K562 (cell line): ENCODE data around the gene GRIK1. TPM values are rescaled to one million over a fixed set of nuclear protein-coding genes. Genes with fewer than 3 reads are reported as not detected.

Source experiments
- ATAC-seq: fragments of 200-7000 bp; cut with Tn5 transposase; 3 replicates; pipeline ENCODE4 v1.9.1; 2020; ENCODE audit warnings: moderate library complexity
- BruUV-seq: library from RNA; stranded (reverse); fragments of 400-500 nt; replicated peaks from 2 replicates; lab custom pipeline; 2021; lab: Mats Ljungman, UMichigan
- CTCF ChIA-PET: fragments of 300-600 bp; formaldehyde crosslinking; extraction: SDS; loops from one replicate; lab custom pipeline; 2021; ENCODE audit warnings: low intra/inter-chr PET ratio; lab: Yijun Ruan, JAX
- POLR2A ChIA-PET: fragments of 300-600, 350-650 bp; sonication (Branson Sonifier 250); formaldehyde crosslinking; extraction: SDS; loops from one replicate; lab custom pipeline; 2021; ENCODE audit warnings: antibody characterized with exemption, inconsistent platforms; lab: Yijun Ruan, JAX
- DNase-seq, 4 experiments: peaks; one replicate each; pipeline versions ENCODE4 v3.0.0 to v3.0.0-alpha.2; 2011 to 2018; ENCODE audit warnings: low spot score in 3 of 4, mixed read lengths in 3 of 4; ENCODE audit errors: extremely low read depth in 1 of 4
- FAIRE-seq: peaks from 2 replicates; lab custom pipeline; 2011; peaks lifted over from hg19 to GRCh38; lab: Jason Lieb, UNC
- H2AFZ ChIP-seq: 2 replicates; pipeline ENCODE4 v1.6.0; 2011; ENCODE audit warnings: low read depth, low read length, control low read depth, inconsistent platforms
- H3K27ac ChIP-seq: fragments of 200-600 bp; 3 replicates; pipeline ENCODE4 v1.8.0; 2011; ENCODE audit warnings: low read depth, mild to moderate bottlenecking, control low read depth, inconsistent platforms, low read length, moderate library complexity, mixed read lengths; ENCODE audit errors: extremely low read depth
- H3K27me3 ChIP-seq, 2 experiments: fragments of 300-600 bp in 1 of 2; 2 replicates in 1 of 2; 3 replicates in 1 of 2; pipeline versions ENCODE4 v1.6.0 to v1.8.0; 2011; ENCODE audit warnings: inconsistent platforms in 2 of 2, low read length in 2 of 2, mild to moderate bottlenecking in 1 of 2, mixed read lengths in 1 of 2, moderate library complexity in 1 of 2; ENCODE audit not compliant: control insufficient read depth in 2 of 2, insufficient read depth in 2 of 2
- H3K36me3 ChIP-seq: fragments of 300-600 bp; 3 replicates; pipeline ENCODE4 v1.8.0; 2011; ENCODE audit warnings: mild to moderate bottlenecking, low read length, inconsistent platforms; ENCODE audit not compliant: control insufficient read depth, insufficient read depth
- H3K4me1 ChIP-seq, 2 experiments: fragments of 200-600 bp in 1 of 2; replicated peaks in 1 of 2; 2 replicates in 1 of 2; 3 replicates in 1 of 2; pipeline versions ENCODE4 v1.5.1 to v1.8.0; 2011; ENCODE audit warnings: inconsistent platforms in 2 of 2, low read length in 2 of 2, mild to moderate bottlenecking in 1 of 2, mixed read lengths in 1 of 2, moderate library complexity in 1 of 2; ENCODE audit not compliant: control insufficient read depth in 2 of 2, insufficient read depth in 2 of 2
- H3K4me2 ChIP-seq: 2 replicates; pipeline ENCODE4 v1.6.1; 2011; ENCODE audit warnings: low read length, control low read depth, inconsistent platforms, mixed read lengths; ENCODE audit not compliant: insufficient read depth
- H3K4me3 ChIP-seq: fragments of 200-600 bp; sonication (generic), shearing (Covaris generic); 2 replicates; pipeline ENCODE4 v1.5.1; 2016; ENCODE audit warnings: control low read depth, inconsistent platforms
- H3K79me2 ChIP-seq: fragments of 200-600 bp; 3 replicates; pipeline ENCODE4 v1.8.0; 2011; ENCODE audit warnings: low read length, inconsistent platforms; ENCODE audit not compliant: control insufficient read depth, insufficient read depth
- H3K9ac ChIP-seq, 2 experiments: 2 replicates each; pipeline versions ENCODE4 v1.6.0 to v1.6.1; 2011; ENCODE audit warnings: low read depth in 2 of 2, low read length in 2 of 2, control low read depth in 1 of 2, inconsistent platforms in 1 of 2, mild to moderate bottlenecking in 1 of 2, mixed read lengths in 1 of 2; ENCODE audit not compliant: insufficient read depth in 1 of 2
- H3K9me1 ChIP-seq: one replicate; pipeline ENCODE4 v1.6.0; 2011; ENCODE audit warnings: inconsistent platforms, mild to moderate bottlenecking, low read length, moderate library complexity; ENCODE audit not compliant: control insufficient read depth, insufficient read depth
- H3K9me3 ChIP-seq: replicated peaks from 2 replicates; pipeline ENCODE4 v1.5.1; 2011; ENCODE audit warnings: low read depth, low read length, inconsistent platforms; ENCODE audit not compliant: control insufficient read depth, insufficient read depth
- H4K20me1 ChIP-seq: replicated peaks from 2 replicates; pipeline ENCODE4 v1.6.1; 2011; ENCODE audit warnings: low read length, inconsistent platforms, mixed read lengths; ENCODE audit not compliant: control insufficient read depth, insufficient read depth
- HDAC6 ChIP-seq: IDR thresholded peaks from 2 replicates; pipeline ENCODE4 v1.6.1; 2012; ENCODE audit warnings: low read depth, mild to moderate bottlenecking, control low read depth, inconsistent platforms, low read length, moderate library complexity
- MTA1 ChIP-seq: fragments of 450-650 bp; IDR thresholded peaks from 2 replicates; pipeline ENCODE4 v1.6.1; 2017; ENCODE audit warnings: borderline replicate concordance
- ZBTB5 ChIP-seq: fragments of 450-650 bp; IDR thresholded peaks from 2 replicates; pipeline ENCODE4 v1.6.1; 2017; ENCODE audit warnings: antibody characterized with exemption
- WGBS: fragments of 100-300 bp; shearing (Covaris generic); methylation state at CpG from one replicate; pipeline ENCODE4 v1.1.6; 2016; ENCODE audit warnings: low coverage, mixed read lengths; ENCODE audit not compliant: insufficient coverage; ENCODE audit errors: missing lambda C conversion rate; 5-methylcytosine and 5-hydroxymethylcytosine counted together
- in situ Hi-C: fragments of 300-500 bp; cut with MboI; formaldehyde crosslinking; loops from 4 replicates; pipeline ENCODE4 v1.15.0; 2018; ENCODE audit warnings: inconsistent platforms, mixed read lengths
- intact Hi-C: fragments of 100-400 bp; cut with micrococcal nuclease; formaldehyde crosslinking; loops from 2 replicates; pipeline ENCODE4 v1.14.2; 2022
- polyA plus RNA-seq, 8 experiments: library from polyadenylated mRNA; depleted of rRNA in 4 of 8; stranded (reverse) in 5 of 8; unstranded in 3 of 8; fragments of >200 nt; fragmentation: Nextera tagmentation in 2 of 8; fragmentation: Illumina TruSeq in 1 of 8; extraction: Ambion mirVana in 2 of 8; extraction: Trizol in 1 of 8; gene quantifications; 2 replicates each; pipeline versions ENCODE4 v1.2.1 to v1.2.3, GENCODE V29; 2011 to 2014; ENCODE audit warnings: inconsistent platforms in 1 of 8, missing spikeins in 1 of 8
- total RNA-seq, 7 experiments: library from RNA; depleted of rRNA in 6 of 7; stranded (reverse); fragments of >200 nt in 6 of 7; fragmentation: Illumina TruSeq in 2 of 7; extraction: Trizol in 2 of 7; gene quantifications; 2 replicates each; pipeline versions ENCODE4 v1.2.1 to v1.2.3, GENCODE V29; 2011 to 2021; ENCODE audit warnings: low replicate concordance in 1 of 7

The GRIK1 gene
- total and polyA plus RNA-seq, 9 of the 15 experiments (the other 6 are each of a cell fraction or from before 2014, with no cell fraction given): 0.17 to 2.8 (median 0.53) TPM

- intact Hi-C loops: no loop called here
- in situ Hi-C loops: no loop called here
These were observed 328.9 kb downstream of the GRIK1 start for GRCh38 chr21:29610779-29611360.

More at GRCh38 chr21:29610779-29611360, 328.9 kb downstream of the GRIK1 start:
- TF ChIP-seq HDAC6 (no peak), MTA1 (no peak), ZBTB5 (no peak)
- Histone ChIP-seq H2AFZ (no peak overlapping the region), H3K27me3 (no peaks in the 10 kb centered on the region), H3K36me3 (no peaks in the 10 kb centered on the region), H3K79me2 (no peaks in the 10 kb centered on the region), H3K9me1 (no peaks in the 10 kb centered on the region), H3K4me1 (peaks cover 4 to 15% of the 10 kb centered on the region in 2 experiments; a peak in 4 of 5 replicates), H3K4me3 (no peak overlapping the region), H3K27ac (no peak overlapping the region), H3K9me3 (no peaks in the 10 kb centered on the region), H3K9ac (no peak overlapping the region), H4K20me1 (no peaks in the 10 kb centered on the region), H3K4me2 (no peak overlapping the region)
- DNase-seq (no peak), ATAC-seq (no peak), FAIRE-seq (no peak)
- POLR2A ChIA-PET: interaction anchor here (0.7 kb wide), 1 partner anchor 57 kb away, joined by 3 read pairs; no protein-coding TSS in a partner anchor
- no TSS peak for BruUV-seq
- CTCF ChIA-PET: no interaction called here
- WGBS: 38% methylated on average over 2 of the region's 2 CpGs
